ENCODE results near the gene IARS1. TPM values are rescaled to one million over a fixed set of nuclear protein-coding genes. Genes with fewer than 3 reads are reported as not detected.

IARS1 gene
- total RNA-seq, 1 experiment from 2014 or later, result 123 TPM

DNA sequence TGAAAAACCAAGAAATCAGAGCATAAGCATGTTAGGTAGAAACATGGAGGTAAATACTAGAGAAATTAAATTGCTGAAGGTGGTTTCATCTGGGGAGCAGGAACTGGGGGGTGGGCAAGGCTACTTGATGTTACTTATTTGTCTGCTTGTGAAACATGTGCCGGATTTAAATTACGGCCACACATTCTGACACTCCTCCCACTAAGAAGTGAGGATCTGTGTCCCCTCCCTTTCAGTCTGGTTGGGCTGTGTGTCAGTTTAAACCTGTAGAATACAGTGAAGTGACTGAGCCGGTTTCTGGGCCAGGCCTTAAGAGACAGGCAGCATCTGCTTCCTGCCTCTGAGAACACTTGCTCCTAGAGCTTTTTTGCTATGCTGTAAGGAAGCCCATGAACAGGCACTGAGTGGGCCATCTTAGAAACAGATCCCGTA lies 2.3 kb upstream of the IARS1 start:
- DNase-seq (ENCODE audit: low spot score), result no peak

DNA sequence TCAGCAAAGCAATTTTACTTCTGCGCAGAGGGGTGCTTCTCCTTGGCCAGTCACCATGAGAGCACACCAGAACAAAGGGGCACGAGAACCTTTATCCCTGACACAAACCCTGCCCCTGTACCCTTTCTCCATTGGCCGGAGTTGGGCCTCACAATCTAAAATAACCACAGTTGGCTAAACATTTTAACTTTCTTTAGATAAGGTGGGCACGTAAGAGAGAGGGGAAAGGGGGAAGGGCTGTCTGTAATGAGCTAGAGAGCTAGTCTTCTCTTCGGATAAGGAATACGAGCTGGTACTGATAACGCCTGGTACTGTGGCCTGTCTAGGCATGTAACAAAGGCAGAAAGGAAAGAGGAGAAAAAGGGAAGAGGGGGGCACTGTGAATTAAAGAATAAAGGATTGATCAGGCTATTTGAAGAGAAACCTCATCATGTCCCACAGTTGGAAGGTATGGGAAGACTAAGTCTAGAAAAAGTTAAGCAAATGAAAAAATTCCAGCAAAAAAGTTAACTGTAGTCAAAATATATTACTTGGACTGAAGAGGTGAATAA lies 1.8 kb upstream of the IARS1 start:
- no peak for DNase-seq (ENCODE audit: low spot score)

- DNase-seq (ENCODE audit: low spot score), result peak; percentile 32
Measured at GRCh38 chr9:92294297-92294676, 790 bp upstream of the IARS1 start.

- peak; percentile 21 for DNase-seq (ENCODE audit: low spot score)
Measured at GRCh38 chr9:92293075-92293354, 482 bp downstream of the IARS1 start.

GRCh38 chr9:92292338-92293074 lies 991 bp downstream of the IARS1 start:
- peak; percentile 14 for DNase-seq (ENCODE audit: low spot score)

- no peak for DNase-seq (ENCODE audit: low spot score)
Measured at GRCh38 chr9:92291577-92291976, 1.9 kb downstream of the IARS1 start.

DNA sequence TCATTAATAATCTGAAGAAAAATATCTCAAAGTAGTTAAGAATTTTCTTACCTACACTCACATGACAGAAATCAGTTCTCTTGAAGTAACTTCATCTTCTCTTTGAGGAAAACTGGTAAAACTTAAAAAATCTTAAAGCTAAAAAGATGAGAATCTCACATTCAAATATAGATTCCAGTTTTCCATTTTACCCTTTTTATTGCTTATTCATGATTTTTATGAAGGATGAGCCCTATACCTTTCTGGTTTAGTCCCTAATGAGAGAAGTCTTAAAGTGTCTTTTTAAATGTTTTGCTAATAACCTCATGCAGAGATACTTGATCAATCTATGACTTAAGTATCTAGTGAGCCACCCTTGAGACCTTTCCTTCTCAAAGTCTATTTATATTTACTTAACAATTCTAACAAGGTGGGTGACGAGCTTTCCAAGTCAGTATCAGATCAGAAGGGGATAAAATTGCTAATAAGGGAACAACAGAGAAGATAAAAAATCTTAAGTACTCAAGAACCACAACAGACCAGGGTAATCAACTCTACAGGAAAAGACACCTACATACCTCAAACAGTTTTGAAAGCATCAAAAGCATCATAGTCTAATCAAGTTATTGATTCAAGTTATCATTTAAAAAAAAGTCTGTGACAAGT lies 2.6 kb downstream of the IARS1 start:
- no peak for DNase-seq (ENCODE audit: low spot score)

GRCh38 chr9:92289708-92290390 lies 3.6 kb downstream of the IARS1 start:
- no peak for DNase-seq (ENCODE audit: low spot score)

GRCh38 chr9:92279302-92279701 lies 14.2 kb downstream of the IARS1 start:
- DNase-seq (ENCODE audit: low spot score), result no peak

DNA sequence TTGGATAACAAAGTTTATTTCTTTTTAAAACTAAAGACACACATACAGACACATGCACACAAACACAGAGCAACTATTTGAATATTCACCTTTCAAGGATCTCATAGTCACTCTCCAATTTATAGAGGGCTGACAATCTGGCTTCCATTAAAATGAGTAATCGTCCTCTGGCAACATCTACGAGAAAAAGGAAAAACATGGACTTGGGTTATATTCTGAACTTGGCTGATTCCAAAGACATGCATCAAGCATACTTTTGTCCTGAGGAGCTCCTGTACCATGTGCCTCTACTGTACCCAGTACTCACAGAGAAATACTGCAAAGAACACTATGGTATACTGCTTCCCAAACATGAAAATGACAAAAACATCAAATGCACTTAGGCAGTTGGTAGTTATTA lies 15.4 kb downstream of the IARS1 start:
- no peak for DNase-seq (ENCODE audit: low spot score)

- peak; percentile 20 for DNase-seq (ENCODE audit: low spot score)
Measured at GRCh38 chr9:92276331-92277032, 17.0 kb downstream of the IARS1 start.

DNA sequence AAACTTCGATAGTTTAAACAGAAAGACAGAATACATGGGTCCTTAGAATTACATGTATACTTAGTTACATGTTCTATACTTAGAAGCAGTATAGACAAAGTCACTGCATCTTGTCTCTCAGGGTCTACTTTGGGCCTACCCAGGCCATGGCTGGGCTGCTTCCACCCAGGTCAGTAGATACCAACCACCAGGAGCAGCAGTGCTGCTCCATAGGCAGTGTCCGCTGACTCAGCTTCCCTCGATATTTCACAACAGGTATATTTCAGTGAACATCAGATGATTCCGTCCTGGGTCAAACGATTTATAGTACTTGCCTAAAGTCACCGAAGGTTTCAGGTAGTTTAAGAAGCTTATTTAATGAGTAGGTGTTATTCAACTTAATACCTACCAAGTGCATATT lies 18.0 kb downstream of the IARS1 start:
- no peak for DNase-seq (ENCODE audit: low spot score)

GRCh38 chr9:92270511-92270910 lies 23.0 kb downstream of the IARS1 start:
- no peak for DNase-seq (ENCODE audit: low spot score)

GRCh38 chr9:92266486-92266885 lies 27.0 kb downstream of the IARS1 start:
- no peak for DNase-seq (ENCODE audit: low spot score)

DNA sequence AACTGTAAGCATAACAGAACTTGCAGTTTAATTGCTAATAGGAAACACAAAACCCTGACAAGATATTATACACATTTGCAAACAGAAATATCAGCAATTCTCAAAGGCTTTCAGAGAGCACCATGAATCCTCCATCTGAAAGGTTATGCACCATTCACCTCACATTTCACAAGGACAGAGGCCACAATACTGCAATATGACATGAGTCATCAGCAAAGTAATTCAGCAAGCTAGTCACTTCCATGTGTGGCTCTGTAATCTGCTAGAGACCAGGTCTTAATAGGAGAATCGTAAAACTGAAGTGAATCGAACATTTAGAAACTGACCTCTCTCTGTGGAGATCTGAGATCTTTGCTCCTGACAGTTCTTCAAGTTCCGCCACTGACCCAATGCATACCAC lies 28.3 kb downstream of the IARS1 start:
- no peak for DNase-seq (ENCODE audit: low spot score)

DNA sequence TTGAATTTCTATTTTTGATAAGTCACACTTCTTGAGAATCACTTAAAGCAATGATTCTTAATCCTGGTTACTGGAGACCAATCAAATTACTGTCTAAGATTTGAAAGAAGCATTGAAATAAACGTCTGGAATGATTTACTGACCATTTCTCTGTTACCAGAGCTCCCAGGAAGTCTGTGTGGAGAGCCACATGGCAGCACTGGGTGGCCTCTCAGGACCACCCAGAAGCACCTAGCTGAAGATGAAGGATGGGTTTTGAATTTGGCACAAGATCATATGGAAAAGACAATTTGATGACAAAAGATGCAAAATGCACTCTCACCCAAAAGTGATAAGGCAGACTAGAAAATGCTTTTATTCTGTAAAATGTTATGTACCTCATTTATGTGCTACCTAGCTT lies 30.4 kb downstream of the IARS1 start:
- DNase-seq (ENCODE audit: low spot score), result no peak

DNA sequence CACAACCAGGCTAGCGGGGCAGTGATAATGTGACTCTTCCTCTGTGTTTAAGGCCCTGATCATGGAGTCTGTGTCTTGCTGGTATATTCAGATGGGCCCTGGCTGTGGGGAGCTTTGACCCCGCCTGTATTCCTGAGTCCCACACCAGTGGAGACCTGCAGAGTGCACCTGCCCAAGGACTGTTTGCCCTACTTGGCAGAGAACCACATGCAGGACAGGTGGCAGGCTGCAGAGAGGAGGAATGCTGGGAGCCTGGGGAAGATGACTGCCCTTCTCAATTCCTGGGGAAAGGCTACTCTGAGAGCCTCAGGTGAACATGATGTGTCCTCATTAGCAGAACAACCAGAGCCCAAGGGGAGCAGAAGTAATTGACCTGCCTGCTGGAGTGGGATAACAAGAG lies 36.2 kb downstream of the IARS1 start:
- DNase-seq (ENCODE audit: low spot score), result no peak

GRCh38 chr9:92254381-92255337 lies 38.8 kb downstream of the IARS1 start:
- DNase-seq (ENCODE audit: low spot score), result no peak

GRCh38 chr9:92253656-92254055 lies 39.8 kb downstream of the IARS1 start:
- no peak for DNase-seq (ENCODE audit: low spot score)

- no peak for DNase-seq (ENCODE audit: low spot score)
Measured at GRCh38 chr9:92247981-92248380, 45.5 kb downstream of the IARS1 start.

DNA sequence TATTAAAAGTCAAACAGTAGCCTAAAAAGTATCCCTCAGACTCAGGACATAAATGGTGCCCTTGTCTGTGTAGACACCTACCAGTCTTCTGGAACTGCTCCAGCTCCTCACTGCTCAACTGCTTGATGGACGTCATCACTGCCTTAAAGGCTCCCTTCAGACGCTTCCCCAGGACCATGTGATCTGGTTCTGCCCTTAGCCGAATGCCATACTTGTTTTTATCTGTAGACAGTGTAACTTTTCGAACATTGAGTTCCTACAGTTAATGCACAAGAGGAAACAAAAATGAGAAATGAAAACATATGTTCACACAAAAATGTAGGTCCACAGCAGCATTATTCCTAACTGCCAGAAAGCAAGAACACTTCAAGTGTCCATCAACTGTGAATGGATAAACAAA lies 46.2 kb downstream of the IARS1 start:
- no peak for DNase-seq (ENCODE audit: low spot score)
